Panc1 (cell line): ENCODE data around the gene PARVB. TPM values are rescaled to one million over a fixed set of nuclear protein-coding genes. Genes with fewer than 3 reads are reported as not detected.

Experiments used
- ATAC-seq: fragments of 200-7000 bp; cut with Tn5 transposase; 2 replicates; pipeline ENCODE4 v1.9.1; 2020; ENCODE audit warnings: mild to moderate bottlenecking, moderate library complexity
- BruUV-seq: library from RNA; stranded (reverse); fragments of 400-500 nt; replicated peaks from 2 replicates; lab custom pipeline; 2021; lab: Mats Ljungman, UMichigan
- CTCF ChIA-PET: fragments of 300-600 bp; sonication (Branson Sonifier 250); formaldehyde crosslinking; loops from one replicate; lab custom pipeline; 2022; ENCODE audit warnings: antibody characterized with exemption; lab: Charles Lee
- POLR2A ChIA-PET: fragments of 300-600 bp; sonication (Branson Sonifier 250); formaldehyde crosslinking; loops from one replicate; lab custom pipeline; 2022; ENCODE audit warnings: antibody characterized with exemption; lab: Charles Lee
- DNase-seq: peaks from one replicate; pipeline ENCODE4 v3.0.0-alpha.2; 2010; ENCODE audit warnings: low read depth, low spot score
- H3K27ac ChIP-seq: 2 replicates; pipeline ENCODE4 v1.5.1; 2011; ENCODE audit warnings: mild to moderate bottlenecking, low read length, inconsistent platforms
- H3K27me3 ChIP-seq: fragments of 200-500 bp; sonication (Bioruptor generic); 2 replicates; pipeline ENCODE4 v1.6.0; 2014; ENCODE audit warnings: low read length, inconsistent platforms; ENCODE audit not compliant: control insufficient read depth, insufficient read depth
- H3K36me3 ChIP-seq: fragments of 200-500 bp; sonication (Bioruptor generic); 2 replicates; pipeline ENCODE4 v1.5.1; 2014; ENCODE audit warnings: inconsistent platforms, mild to moderate bottlenecking, low read length, moderate library complexity; ENCODE audit not compliant: control insufficient read depth, insufficient read depth
- H3K4me1 ChIP-seq: 2 replicates; pipeline ENCODE4 v1.5.1; 2011; ENCODE audit warnings: inconsistent platforms, mild to moderate bottlenecking, low read length, moderate library complexity; ENCODE audit not compliant: control insufficient read depth, insufficient read depth
- H3K4me3 ChIP-seq, 2 experiments: 2 replicates each; pipeline ENCODE4 v1.5.1; 2011 to 2012; ENCODE audit warnings: low read depth in 2 of 2, low read length in 2 of 2, mild to moderate bottlenecking in 2 of 2, inconsistent platforms in 1 of 2, moderate library complexity in 1 of 2
- H3K9me3 ChIP-seq: fragments of 200-500 bp; sonication (Bioruptor generic); 2 replicates; pipeline ENCODE4 v1.5.1; 2014; ENCODE audit warnings: low read depth, mild to moderate bottlenecking, inconsistent platforms, low read length, moderate library complexity; ENCODE audit not compliant: control insufficient read depth, insufficient read depth
- CTCF ChIP-seq: fragments of 450-650 bp; IDR thresholded peaks from 2 replicates; pipeline ENCODE4 v1.5.1; 2017; ENCODE audit warnings: mild to moderate bottlenecking
- POLR2AphosphoS5 ChIP-seq: IDR thresholded peaks from 2 replicates; pipeline ENCODE4 v1.6.1; 2012; ENCODE audit warnings: mild to moderate bottlenecking, low read depth, low read length, moderate library complexity
- REST ChIP-seq, 2 experiments: IDR thresholded peaks; 2 replicates each; pipeline ENCODE4 v1.6.1; 2011 to 2012; ENCODE audit warnings: low read depth in 2 of 2, control low read depth in 1 of 2, low read length in 1 of 2, mild to moderate bottlenecking in 1 of 2, moderate library complexity in 1 of 2; ENCODE audit not compliant: insufficient read depth in 1 of 2
- SIN3A ChIP-seq: IDR thresholded peaks from 2 replicates; pipeline ENCODE4 v1.6.1; 2012; ENCODE audit warnings: low read depth, mild to moderate bottlenecking, low read length, moderate library complexity, borderline replicate concordance; ENCODE audit not compliant: insufficient read depth
- TCF7L2 ChIP-seq: IDR thresholded peaks from 2 replicates; pipeline ENCODE4 v1.6.1; 2011; ENCODE audit warnings: mild to moderate bottlenecking, low read depth, low read length, inconsistent platforms
- in situ Hi-C: cut with HindIII; loops from 2 replicates; pipeline ENCODE4 v1.10.0; 2016; ENCODE audit warnings: low sequenced_read_pairs, low pct_unique_long_range_greater_than_20kb
- intact Hi-C: fragments of 100-400 bp; cut with micrococcal nuclease; formaldehyde crosslinking; loops from one replicate; pipeline ENCODE4 v1.10.0; 2022; ENCODE audit not compliant: unreplicated experiment
- total RNA-seq: library from RNA; stranded (reverse); gene quantifications from one replicate; pipeline ENCODE4 v1.2.1, GENCODE V29; 2021; ENCODE audit not compliant: unreplicated experiment

Gene PARVB
- total RNA-seq, 1 experiment from 2014 or later, result 28.1 TPM

GRCh38 chr22:44181912-44182587 lies 157.9 kb downstream of the PARVB start:
- Histone ChIP-seq H3K9me3 (no peaks in the 10 kb centered on the region), H3K27ac (no peak overlapping the region), H3K27me3 (no peaks in the 10 kb centered on the region), H3K4me1 (no peaks in the 10 kb centered on the region), H3K4me3 (no peak overlapping the region), H3K36me3 (no peaks in the 10 kb centered on the region)
- TF ChIP-seq TCF7L2 (no peak), POLR2AphosphoS5 (no peak), REST (IDR thresholded peaks at IDR 0.05; ENCODE audit: insufficient read depth in 1 of 2, low read depth in 2 of 2, low read length in 1 of 2) (no peak), SIN3A (no peak), CTCF (no peak)
- intact Hi-C loops, result no loop called here
- no TSS peak for BruUV-seq
- DNase-seq (no peak), ATAC-seq (no peak)
- ChIA-PET POLR2A (no interaction called here), CTCF (interaction anchor here (0.6 kb wide), 1 partner anchor 150 kb away, joined by 3 read pairs; no protein-coding TSS in a partner anchor)
- in situ Hi-C loops, result no loop called here

- ChIA-PET POLR2A (no interaction called here), CTCF (no interaction called here)
- BruUV-seq, result no TSS peak
- no peaks in the 10 kb centered on the region for H3K9me3 ChIP-seq
- H3K4me1 ChIP-seq, result no peaks in the 10 kb centered on the region
- no peak for DNase-seq
- no peak overlapping the region for H3K27ac ChIP-seq
- no peak overlapping the region for H3K4me3 ChIP-seq
- intact Hi-C loops (no loop called here), in situ Hi-C loops (no loop called here)
- H3K27me3 ChIP-seq, result no peaks in the 10 kb centered on the region
- TF ChIP-seq REST (IDR thresholded peaks at IDR 0.05; ENCODE audit: insufficient read depth in 1 of 2, low read depth in 2 of 2, low read length in 1 of 2), result no peak
- TF ChIP-seq POLR2AphosphoS5, result no peak
- TF ChIP-seq TCF7L2, result no peak
- no peak for TF ChIP-seq SIN3A
- no peak for TF ChIP-seq CTCF
- ATAC-seq, result no peak
- no peaks in the 10 kb centered on the region for H3K36me3 ChIP-seq
Observed at GRCh38 chr22:44182588-44183286, 158.6 kb downstream of the PARVB start.
